Caco-2 (cell line): ENCODE data around the gene RUSC2. TPM values are rescaled to one million over a fixed set of nuclear protein-coding genes. Genes with fewer than 3 reads are reported as not detected.

Experiments used
- BruUV-seq: library from RNA; stranded (reverse); fragments of 400-500 nt; replicated peaks from 2 replicates; lab custom pipeline; 2021; lab: Mats Ljungman, UMichigan
- CTCF ChIA-PET: fragments of 300-600 bp; sonication (Branson Sonifier 250); formaldehyde crosslinking; loops from one replicate; lab custom pipeline; 2022; ENCODE audit warnings: antibody characterized with exemption; lab: Charles Lee
- POLR2A ChIA-PET: fragments of 300-600 bp; sonication (Branson Sonifier 250); formaldehyde crosslinking; loops from one replicate; lab custom pipeline; 2022; ENCODE audit warnings: antibody characterized with exemption; lab: Charles Lee
- DNase-seq, 2 experiments: peaks; one replicate each; pipeline versions ENCODE4 v3.0.0 to v3.0.0-alpha.2; 2020 to 2022
- H3K27me3 ChIP-seq: replicated peaks from 2 replicates; pipeline ENCODE4 v1.6.0; 2011; ENCODE audit warnings: low read length; ENCODE audit not compliant: control insufficient read depth, insufficient read depth
- H3K36me3 ChIP-seq: 2 replicates; pipeline ENCODE4 v1.5.1; 2011; ENCODE audit warnings: low read length; ENCODE audit not compliant: control insufficient read depth, insufficient read depth
- H3K4me1 ChIP-seq: fragments of 250-450 bp; sonication (Bioruptor Pico); 2 replicates; pipeline ENCODE4 v1.5.1; 2020; ENCODE audit warnings: mild to moderate bottlenecking
- H3K4me3 ChIP-seq: 2 replicates; pipeline ENCODE4 v1.5.1; 2011; ENCODE audit warnings: low read depth, mild to moderate bottlenecking, control low read depth, low read length
- H3K9me3 ChIP-seq: fragments of 250-450 bp; sonication (Bioruptor Pico); 2 replicates; pipeline ENCODE4 v1.5.1; 2020; ENCODE audit warnings: mild to moderate bottlenecking, moderate library complexity
- H3K27ac Mint-ChIP-seq: one replicate; pipeline ENCODE4 v1.8.0; 2022; ENCODE audit warnings: mixed read lengths; ENCODE audit not compliant: unreplicated experiment
- H3K27me3 Mint-ChIP-seq: one replicate; pipeline ENCODE4 v1.8.0; 2022; ENCODE audit warnings: mixed read lengths; ENCODE audit not compliant: insufficient read depth, unreplicated experiment
- H3K36me3 Mint-ChIP-seq: one replicate; pipeline ENCODE4 v1.8.0; 2022; ENCODE audit warnings: mild to moderate bottlenecking, mixed read lengths; ENCODE audit not compliant: insufficient read depth, unreplicated experiment
- H3K4me1 Mint-ChIP-seq: one replicate; pipeline ENCODE4 v1.8.0; 2022; ENCODE audit warnings: low read depth, mixed read lengths; ENCODE audit not compliant: unreplicated experiment
- H3K4me3 Mint-ChIP-seq: one replicate; pipeline ENCODE4 v1.8.0; 2022; ENCODE audit warnings: mild to moderate bottlenecking, moderate library complexity, mixed read lengths; ENCODE audit not compliant: unreplicated experiment
- H3K9me3 Mint-ChIP-seq: one replicate; pipeline ENCODE4 v1.8.0; 2022; ENCODE audit warnings: mixed read lengths; ENCODE audit not compliant: unreplicated experiment
- intact Hi-C: fragments of 100-400 bp; cut with micrococcal nuclease; formaldehyde crosslinking; loops from one replicate; pipeline ENCODE4 v1.10.0; 2022; ENCODE audit not compliant: unreplicated experiment
- total RNA-seq: library from RNA; stranded (reverse); gene quantifications from 2 replicates; pipeline ENCODE4 v1.2.3, GENCODE V29; 2022
- TF ChIP-seq, protein P1 (sequence below), 2 experiments: fragments of 200-600 bp in 1 of 2; IDR thresholded peaks; 1 replicate in 1 of 2; 2 replicates in 1 of 2; pipeline versions ENCODE4 v1.5.1 to v1.8.0; 2011 to 2022; ENCODE audit warnings: antibody characterized with exemption in 1 of 2, control low read depth in 1 of 2, inconsistent platforms in 1 of 2, low read depth in 1 of 2, low read length in 1 of 2, mild to moderate bottlenecking in 1 of 2, moderate library complexity in 1 of 2; ENCODE audit not compliant: insufficient read depth in 1 of 2, severe bottlenecking in 1 of 2, unreplicated experiment in 1 of 2

Gene RUSC2
- total RNA-seq, 1 experiment from 2014 or later = 13.0 TPM

DNA sequence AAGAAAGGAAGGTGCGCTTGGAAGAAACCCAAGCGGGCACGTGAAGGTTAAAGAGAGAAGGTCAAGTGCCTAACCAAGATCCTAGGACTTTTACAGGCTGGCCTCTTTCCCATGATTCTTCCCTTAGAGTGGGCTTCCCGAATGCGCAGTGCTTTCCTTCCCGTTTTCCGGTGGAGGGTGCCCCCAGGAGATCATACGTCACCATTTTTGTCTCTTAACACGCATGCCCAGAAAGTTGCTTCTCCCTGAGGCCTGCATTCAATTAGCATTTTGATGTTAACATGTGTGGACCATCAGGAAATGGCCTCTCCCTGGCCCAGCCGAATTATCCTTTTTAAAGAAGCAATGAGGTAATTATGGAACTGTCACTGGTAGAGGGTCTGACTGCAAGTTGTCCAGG, 1.9 kb upstream of the RUSC2 start:
- Histone ChIP-seq H3K4me3 (peak overlapping the region; percentile 52), H3K4me1 (peaks cover 18% of the 10 kb centered on the region), H3K36me3 (no peaks in the 10 kb centered on the region), H3K27me3 (no peaks in the 10 kb centered on the region), H3K9me3 (no peaks in the 10 kb centered on the region)
- H3K4me3 Mint-ChIP-seq = peak overlapping the region; percentile 97
- intact Hi-C loops = loop anchor here (2.0 to 10.0 kb wide), 3 partner anchors 117 to 247 kb away; partner anchors contain the start of genes CREB3, TESK1 and TLN1
- H3K4me1 Mint-ChIP-seq = peaks cover 26% of the 10 kb centered on the region
- CTCF ChIA-PET = interaction anchor here (0.8 kb wide), 1 partner anchor 66 kb away, joined by 3 read pairs; no protein-coding TSS in a partner anchor
- BruUV-seq = no TSS peak
- TF ChIP-seq, protein P1, sequence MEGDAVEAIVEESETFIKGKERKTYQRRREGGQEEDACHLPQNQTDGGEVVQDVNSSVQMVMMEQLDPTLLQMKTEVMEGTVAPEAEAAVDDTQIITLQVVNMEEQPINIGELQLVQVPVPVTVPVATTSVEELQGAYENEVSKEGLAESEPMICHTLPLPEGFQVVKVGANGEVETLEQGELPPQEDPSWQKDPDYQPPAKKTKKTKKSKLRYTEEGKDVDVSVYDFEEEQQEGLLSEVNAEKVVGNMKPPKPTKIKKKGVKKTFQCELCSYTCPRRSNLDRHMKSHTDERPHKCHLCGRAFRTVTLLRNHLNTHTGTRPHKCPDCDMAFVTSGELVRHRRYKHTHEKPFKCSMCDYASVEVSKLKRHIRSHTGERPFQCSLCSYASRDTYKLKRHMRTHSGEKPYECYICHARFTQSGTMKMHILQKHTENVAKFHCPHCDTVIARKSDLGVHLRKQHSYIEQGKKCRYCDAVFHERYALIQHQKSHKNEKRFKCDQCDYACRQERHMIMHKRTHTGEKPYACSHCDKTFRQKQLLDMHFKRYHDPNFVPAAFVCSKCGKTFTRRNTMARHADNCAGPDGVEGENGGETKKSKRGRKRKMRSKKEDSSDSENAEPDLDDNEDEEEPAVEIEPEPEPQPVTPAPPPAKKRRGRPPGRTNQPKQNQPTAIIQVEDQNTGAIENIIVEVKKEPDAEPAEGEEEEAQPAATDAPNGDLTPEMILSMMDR (IDR thresholded peaks at IDR 0.05; ENCODE audit: insufficient read depth in 1 of 2, low read depth in 1 of 2, low read length in 1 of 2, severe bottlenecking in 1 of 2, unreplicated experiment in 1 of 2) = no peak
- no peaks in the 10 kb centered on the region for H3K27me3 Mint-ChIP-seq
- no peaks in the 10 kb centered on the region for H3K9me3 Mint-ChIP-seq
- H3K36me3 Mint-ChIP-seq = peaks cover 19% of the 10 kb centered on the region
- POLR2A ChIA-PET = no interaction called here
- H3K27ac Mint-ChIP-seq = peak overlapping the region; percentile 93
- peak in 1 of 2 experiments; percentile 18 for DNase-seq

DNA sequence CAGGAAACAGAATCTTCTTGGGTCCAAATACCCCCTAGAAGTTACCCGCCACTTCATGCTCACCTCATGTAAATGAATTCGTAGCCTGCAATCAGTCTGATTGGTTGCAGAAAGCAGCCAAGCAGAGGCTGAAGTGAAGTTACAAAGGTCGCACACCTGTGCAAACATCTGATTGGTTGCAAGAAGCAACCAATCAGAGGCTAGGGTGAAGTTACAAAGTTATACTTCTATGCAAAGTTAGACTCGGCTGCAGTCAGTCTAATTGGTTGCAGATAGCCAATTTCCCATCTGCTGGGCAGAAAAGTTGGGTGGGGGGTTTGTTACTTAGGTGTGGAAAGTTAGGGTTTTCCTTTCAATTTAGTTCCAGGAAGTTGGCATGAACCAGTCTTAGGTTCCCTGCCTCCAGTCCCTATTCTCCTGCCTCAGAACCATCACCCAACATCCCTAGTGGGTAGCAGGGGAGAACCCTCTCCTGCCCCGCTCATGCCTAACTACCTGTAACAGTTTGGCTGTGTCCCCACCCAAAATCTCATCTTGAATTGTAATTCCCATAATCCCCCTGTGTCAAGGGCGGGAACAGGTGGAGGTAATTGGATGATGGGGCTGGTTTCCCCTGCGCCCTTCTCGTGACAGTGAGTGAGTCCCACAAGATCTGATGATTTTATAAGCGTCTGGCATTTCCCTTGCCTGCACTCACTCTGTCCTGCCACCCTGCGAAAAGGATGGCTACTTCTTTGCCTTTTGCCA, 1.2 kb upstream of the RUSC2 start:
- TF ChIP-seq, protein P1 (IDR thresholded peaks at IDR 0.05; ENCODE audit: insufficient read depth in 1 of 2, low read depth in 1 of 2, low read length in 1 of 2, severe bottlenecking in 1 of 2, unreplicated experiment in 1 of 2) = no peak
- peaks cover 18% of the 10 kb centered on the region for H3K4me1 ChIP-seq
- TSS peak; percentile 83 for BruUV-seq
- H3K4me1 Mint-ChIP-seq = peaks cover 26% of the 10 kb centered on the region
- H3K9me3 Mint-ChIP-seq = no peaks in the 10 kb centered on the region
- H3K27me3 ChIP-seq = no peaks in the 10 kb centered on the region
- peak overlapping the region; percentile 93 for H3K27ac Mint-ChIP-seq
- H3K4me3 Mint-ChIP-seq = peak overlapping the region; percentile 97
- no peaks in the 10 kb centered on the region for H3K36me3 ChIP-seq
- H3K27me3 Mint-ChIP-seq = no peaks in the 10 kb centered on the region
- CTCF ChIA-PET = interaction anchor here (0.9 to 2.5 kb wide), 4 partner anchors 18 to 327 kb away, joined by 3 to 27 read pairs (median 6); partner anchors contain the start of gene UNC13B
- intact Hi-C loops = loop anchor here (1.0 to 10.0 kb wide), 6 partner anchors 30 to 377 kb away; partner anchors contain the start of genes CREB3, TESK1 and TLN1
- H3K9me3 ChIP-seq = no peaks in the 10 kb centered on the region
- POLR2A ChIA-PET = interaction anchor here (0.8 to 1.6 kb wide), 5 partner anchors 22 to 260 kb away, joined by 3 to 12 read pairs (median 8); no protein-coding TSS in a partner anchor
- peaks cover 19% of the 10 kb centered on the region for H3K36me3 Mint-ChIP-seq
- peak; percentile 77 to 85 for DNase-seq
- H3K4me3 ChIP-seq = peak overlapping the region; percentile 52

DNA sequence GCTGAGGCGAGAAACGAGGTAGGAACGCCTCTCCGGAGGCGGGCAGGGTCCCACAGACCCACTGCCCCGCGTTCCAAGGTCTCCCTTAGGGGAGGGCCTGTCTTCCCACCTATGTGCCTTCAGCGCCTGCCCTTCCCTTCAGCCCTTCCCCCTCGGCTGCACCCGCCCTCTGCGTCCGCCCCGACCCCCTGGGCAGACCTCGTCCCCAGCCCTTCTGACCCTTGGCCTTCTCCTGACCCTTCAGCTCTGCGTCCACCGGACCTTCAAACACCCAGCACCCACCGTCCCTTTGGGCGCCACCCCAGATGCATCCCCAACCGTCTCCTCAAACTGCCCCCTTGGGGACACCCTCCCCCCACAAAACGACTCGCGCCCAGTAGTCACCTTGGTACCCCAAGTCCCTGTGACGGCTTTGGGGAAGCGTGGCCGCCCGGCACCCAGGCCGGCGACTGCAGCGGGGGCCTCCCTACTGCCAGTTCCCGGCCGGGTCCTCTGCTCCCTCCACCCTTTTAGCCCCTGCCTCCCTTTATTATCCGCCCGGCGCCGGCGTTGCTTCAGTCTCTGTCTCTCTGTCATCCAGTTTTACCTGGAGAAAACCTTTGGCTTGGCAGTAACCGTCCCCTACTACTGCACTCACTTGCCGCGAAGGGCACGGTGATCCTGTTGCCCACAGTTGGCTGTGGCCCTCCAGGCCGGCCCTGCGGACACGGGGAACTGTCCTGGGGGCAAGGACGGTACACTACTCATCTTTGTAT, 421 bp downstream of the RUSC2 start:
- Histone ChIP-seq H3K27me3 (no peaks in the 10 kb centered on the region), H3K36me3 (no peaks in the 10 kb centered on the region), H3K4me3 (peak overlapping the region; percentile 52), H3K4me1 (peaks cover 18% of the 10 kb centered on the region), H3K9me3 (no peaks in the 10 kb centered on the region)
- H3K27ac Mint-ChIP-seq = peak overlapping the region; percentile 93
- CTCF ChIA-PET = interaction anchor here (0.5 to 2.5 kb wide), 11 partner anchors 21 to 329 kb away, joined by 3 to 27 read pairs (median 6); partner anchors contain the start of gene UNC13B
- H3K36me3 Mint-ChIP-seq = peaks cover 29% of the 10 kb centered on the region
- intact Hi-C loops = loop anchor here (1.0 kb wide), 2 partner anchors 21 to 49 kb away; no protein-coding TSS in a partner anchor
- TF ChIP-seq, protein P1 (IDR thresholded peaks at IDR 0.05; ENCODE audit: insufficient read depth in 1 of 2, low read depth in 1 of 2, low read length in 1 of 2, severe bottlenecking in 1 of 2, unreplicated experiment in 1 of 2) = no peak
- no peaks in the 10 kb centered on the region for H3K27me3 Mint-ChIP-seq
- no peaks in the 10 kb centered on the region for H3K9me3 Mint-ChIP-seq
- BruUV-seq = no TSS peak
- POLR2A ChIA-PET = interaction anchor here (0.6 to 1.6 kb wide), 6 partner anchors 21 to 413 kb away, joined by 3 to 12 read pairs (median 6); no protein-coding TSS in a partner anchor
- peak overlapping the region; percentile 97 for H3K4me3 Mint-ChIP-seq
- peaks cover 26% of the 10 kb centered on the region for H3K4me1 Mint-ChIP-seq
- peak in 1 of 2 experiments; percentile 40 for DNase-seq
